Right forelimb (tissue), 1 donor: Measurements from ENCODE around the gene ANKRD31.
A peak's percentile ranks its signal among the peaks of the same experiment; 100 is the strongest.

Experiments
- DNase-seq: peaks from one replicate; pipeline ENCODE4 v3.0.0-alpha.2; 2018

The ANKRD31 gene

DNA sequence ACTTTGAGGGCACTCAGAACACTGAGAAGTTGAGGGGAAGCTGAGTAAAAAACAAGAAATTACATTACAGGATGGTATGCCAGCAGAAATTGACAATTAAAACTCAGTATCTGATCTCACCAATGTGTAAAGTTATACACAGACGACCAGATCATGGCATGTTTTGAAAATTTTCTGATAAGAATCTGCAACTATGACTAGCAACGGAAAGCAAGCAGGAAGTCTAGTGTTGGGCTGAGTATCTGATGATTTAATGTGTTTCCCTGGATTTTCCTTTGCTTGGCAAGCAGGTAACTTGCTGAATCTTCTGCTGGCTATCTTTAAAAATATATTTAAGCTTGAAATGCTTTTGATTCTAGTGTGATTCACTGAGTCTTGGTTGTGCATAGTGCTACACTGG lies 179.1 kb downstream of the ANKRD31 start:
- no peak for DNase-seq

DNA sequence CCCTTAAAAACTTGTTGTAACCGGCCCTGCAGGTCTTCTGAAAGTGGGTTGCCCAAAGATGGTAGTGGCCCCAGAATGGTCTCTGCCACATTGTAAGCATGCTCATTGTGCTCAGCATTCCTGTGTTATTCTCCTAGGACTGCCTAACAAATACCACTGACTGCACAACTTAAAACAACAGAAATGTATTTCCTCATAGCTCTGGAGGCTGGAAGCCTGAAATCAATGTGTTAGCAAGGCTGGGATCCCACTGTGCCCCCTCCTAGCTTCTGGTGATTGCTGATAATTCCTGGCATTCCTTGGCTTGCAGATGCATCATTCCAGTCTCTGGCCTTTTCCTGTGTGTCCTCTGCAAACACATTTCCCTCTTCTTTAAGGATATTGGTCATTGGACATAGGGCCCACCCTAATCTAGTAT lies 180.9 kb downstream of the ANKRD31 start:
- DNase-seq: no peak

DNA sequence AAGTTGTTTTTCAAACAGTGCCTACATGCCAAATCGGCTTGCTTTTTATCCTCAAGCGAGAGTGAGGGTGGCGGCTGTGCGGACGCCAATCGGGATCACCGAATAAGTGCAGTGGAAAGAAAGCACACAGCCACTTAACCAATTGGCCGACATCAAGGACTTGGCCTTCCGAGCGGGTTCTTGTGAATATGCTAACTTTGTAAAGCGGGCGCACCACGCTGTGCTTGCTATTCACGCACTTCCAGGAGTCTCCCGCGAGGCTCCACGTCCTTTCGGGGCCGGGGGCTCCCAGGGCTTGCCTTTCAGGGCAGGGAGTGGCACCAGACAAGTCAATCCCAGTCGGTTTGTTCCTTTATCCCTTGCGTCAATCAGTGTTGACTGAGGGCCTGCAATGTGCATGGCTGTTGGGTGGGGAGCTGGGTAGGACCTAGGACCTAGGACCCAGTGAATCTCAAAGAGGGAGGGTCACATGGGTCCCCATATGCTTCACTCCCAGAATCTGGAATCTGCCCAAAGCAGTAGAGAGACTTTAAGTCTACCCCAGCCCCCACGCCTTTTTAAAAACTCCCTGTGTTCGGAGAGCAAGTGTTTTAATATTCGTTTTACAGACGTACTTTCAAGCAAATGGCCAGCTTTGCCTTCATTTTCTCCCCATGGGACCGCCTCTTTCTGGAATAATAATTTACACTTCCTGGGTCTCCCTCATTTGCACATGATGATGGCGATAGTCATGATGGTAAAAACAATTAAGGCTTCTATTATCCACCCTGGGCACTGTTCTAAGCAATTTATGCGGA lies 182.3 kb downstream of the ANKRD31 start:
- no peak for DNase-seq

DNA sequence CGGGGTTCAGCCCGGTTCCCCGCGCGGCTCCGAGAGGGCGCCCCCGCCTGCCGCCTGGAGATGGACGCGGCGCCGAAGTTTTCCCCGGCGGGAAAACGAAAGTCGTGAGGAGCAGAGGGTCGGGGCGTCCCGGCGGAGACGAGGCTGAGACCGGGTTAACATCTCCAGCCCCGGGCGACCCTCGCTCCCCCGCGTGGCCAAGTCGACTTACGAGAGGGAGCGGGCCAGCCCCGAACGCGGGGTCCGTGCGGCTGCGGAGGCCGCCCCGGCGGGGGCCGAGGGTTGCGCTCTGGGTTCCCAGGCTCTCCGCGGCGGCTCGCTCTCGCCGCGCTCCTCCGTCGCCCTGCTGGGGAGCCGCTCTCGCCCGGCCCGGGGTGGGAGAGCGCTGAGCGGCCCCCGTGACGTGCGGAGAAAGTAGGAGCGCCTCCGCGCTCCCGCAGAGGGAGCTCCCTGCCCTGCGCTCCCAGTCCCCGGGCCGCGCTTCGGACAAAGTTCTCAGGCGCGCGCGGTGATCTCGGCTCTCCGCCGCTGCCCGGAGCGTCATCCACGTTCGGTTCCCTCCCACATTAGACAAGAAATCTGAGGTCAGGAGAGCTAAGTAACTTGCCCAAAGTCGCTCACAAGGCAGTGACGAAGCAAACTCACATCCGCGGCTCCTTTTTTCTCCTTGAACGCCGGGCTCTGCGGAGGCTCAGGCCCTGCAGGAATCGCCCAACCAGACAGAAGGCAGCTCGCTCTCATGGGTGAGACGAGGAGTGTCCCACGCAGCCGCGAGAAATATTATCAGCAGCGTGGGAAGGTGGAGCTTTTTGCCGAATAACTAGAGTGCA lies 183.2 kb downstream of the ANKRD31 start:
- DNase-seq: peak; percentile 81

DNA sequence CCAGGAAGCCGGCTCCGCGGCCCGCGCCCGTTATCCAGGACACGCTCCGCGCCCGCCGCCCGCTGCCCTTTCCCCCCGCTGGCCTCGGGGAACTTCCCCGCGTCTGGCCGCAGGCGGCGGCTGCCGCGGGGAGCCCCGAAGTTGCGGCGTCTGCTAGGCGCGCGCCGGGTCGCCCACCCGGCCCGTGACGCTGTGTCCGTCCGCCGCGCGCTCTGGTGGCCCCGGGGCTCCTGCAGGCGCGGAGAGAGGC lies 183.7 kb downstream of the ANKRD31 start:
- DNase-seq: no peak

DNA sequence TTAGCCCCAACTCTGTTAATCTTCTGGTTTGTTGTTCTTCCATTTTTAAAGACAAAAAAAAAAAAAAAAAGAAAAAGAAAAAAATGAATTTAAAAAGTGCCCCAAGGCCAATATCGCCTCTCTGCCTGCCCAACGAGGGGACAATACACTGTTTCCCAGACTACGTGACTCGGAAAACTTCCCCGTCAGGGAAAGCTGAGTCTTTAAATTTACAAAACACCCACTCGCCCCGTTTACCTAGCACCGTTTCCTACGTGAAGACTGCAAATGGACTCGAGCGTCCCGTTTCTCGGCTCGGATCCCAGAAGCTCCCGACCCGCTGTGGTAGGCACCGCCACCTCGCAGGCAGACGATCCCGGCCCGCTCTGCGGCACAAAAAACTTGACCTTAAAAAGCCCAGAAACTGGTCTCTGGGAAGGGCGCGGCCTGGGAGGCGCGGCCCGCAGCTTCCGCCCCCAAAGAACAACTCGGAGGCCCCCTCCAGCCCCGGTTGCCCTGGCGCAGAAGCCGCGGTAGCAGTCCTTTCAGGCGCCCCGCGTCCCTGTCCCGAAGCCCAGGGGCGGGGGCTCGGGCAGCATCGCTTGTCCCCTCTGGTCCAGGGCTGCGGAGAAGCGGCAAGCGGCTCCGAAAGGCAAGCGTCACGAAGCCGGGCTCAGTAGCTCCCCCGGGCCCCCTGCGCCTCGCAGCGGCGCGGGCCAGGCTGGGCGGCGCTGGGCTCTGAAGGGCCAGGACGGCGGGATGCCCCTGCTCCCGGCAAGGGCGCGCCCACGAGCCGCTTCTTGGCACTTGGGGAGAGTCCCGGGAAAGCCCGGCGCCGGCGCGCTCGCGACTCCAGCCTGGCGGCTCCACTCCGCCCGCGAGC lies 184.3 kb downstream of the ANKRD31 start, which contains the start of gene GCNT4:
GCNT4 (minus strand) TSS at position 367 of the 862 bp plus-strand sequence. CDS start 22,521 bp downstream, outside the sequence.
- DNase-seq: peak; percentile 79

DNA sequence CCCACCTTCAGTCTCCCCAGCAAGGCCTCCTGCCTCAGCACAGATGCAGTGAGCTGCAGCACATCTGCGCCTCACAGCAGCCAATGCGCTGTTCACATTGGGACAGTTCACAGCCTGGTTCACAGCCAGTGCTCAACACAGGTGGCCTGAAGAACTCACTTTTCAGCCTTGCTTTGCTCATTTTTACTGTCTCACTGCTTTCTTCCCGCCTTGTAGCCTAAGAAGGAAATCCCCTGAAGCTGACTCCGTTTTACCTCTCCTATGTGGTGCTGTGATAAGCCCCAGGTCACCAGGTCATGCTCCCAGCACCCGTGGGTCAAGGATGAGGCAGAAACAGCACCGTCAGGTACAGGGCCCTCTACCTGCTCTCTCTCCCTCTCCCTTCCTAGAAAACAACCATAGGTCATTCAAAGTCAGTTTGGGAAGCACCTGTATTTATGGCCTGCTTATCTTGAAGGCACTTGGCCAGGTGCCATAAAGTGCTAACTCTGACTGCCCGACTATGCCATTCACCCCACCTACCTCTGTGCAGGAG lies 185.4 kb downstream of the ANKRD31 start:
- DNase-seq: no peak

DNA sequence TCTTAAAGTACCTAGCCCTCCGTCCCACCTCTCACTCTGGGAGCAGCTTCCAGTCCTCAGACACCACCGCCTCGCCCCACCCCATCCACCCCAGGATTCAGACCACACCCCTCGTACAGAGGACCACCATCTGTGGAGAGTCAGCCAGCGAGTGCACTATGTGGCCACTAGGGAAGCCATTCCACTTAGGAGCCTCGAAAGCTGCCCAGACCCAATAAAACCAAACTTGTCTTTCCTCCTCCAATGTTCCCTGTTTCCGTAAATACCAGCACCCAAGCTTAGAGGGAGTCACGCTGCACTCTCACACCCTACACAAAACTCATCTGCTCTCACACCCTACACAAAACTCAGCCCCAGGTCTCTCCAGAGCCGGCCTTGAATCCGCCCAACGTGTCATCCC lies 186.3 kb downstream of the ANKRD31 start:
- DNase-seq: no peak

DNA sequence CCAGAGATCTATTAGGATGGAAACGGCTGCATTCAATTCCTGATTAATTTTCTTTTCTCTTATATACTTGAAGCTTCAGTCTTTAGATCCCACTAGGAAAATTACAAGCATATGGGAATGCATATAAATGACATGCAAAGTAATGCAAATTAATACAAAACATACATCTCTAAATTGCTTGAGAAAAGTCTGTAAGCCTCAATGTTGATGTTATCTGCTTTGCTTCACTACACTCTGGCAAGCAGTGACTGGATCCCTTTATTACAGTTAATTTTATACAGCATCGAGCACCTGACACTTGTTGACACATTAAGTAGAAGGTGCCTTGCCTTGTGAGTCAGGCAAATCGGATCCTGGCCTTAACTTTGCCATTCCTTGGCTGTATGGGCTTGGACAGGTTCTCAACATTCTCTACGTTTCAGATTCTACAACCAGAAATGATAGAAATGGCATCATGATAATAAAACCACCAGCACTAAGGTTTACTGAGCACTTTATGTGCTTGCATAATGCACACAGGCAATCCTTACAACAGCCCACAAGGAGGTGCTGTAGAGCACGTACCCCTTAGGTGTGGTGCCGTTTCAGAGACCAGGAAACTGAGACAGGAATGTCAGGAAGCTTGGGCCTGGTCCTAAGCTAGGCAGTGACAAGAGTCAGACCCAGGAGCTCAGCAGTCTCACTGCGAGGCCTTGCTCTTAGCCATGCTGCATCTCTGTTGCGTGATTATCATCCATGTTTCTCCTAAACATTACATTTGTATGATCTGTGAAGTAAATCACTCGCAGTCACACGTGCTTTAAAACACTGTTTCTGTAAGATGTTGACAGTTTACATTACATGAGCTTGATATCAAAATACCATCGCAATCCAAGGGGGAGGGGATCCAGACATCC lies 187.0 kb downstream of the ANKRD31 start:
- no peak for DNase-seq

DNA sequence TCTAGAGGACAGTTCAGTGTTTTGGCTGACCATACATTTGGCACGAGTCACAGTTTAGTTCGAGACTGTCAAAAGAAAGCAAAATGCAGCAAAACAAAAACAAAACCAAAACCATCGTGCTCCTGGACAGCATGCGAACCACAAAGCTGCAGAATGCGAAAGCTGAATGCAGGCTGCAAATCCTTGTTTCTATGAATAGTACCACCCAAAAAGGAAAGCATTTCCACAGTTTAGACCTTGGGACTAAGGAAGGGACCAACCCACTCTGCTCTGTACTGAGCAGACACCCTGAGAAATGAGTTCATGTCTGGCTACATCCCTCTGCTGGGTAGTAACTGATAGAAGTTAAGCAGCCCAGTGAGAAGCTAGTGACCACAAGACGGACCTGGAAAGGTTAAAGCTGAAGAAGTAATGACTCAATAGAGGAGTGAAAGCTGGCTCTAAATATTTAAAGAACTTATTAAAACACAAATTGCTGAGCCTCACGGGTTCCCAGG lies 188.2 kb downstream of the ANKRD31 start:
- DNase-seq: no peak

DNA sequence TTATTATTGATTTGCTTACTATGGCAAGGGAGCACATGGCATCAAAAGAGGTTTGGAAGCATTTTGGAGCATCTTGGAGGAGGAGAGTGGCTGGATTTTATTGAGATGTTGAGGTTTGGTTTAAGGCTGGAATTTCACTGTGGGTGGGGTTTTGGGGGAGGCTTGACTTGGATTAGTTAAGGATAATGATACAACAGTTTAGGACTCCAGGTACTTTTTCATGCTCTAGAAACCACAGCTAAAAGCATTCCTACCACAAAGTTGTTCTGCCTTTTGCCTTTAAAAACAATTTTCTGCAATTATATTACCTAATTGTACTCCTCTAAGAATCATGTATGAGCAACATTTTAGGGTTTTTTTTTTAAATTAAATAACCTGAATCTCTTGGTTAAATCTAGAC lies 189.3 kb downstream of the ANKRD31 start:
- DNase-seq: no peak

DNA sequence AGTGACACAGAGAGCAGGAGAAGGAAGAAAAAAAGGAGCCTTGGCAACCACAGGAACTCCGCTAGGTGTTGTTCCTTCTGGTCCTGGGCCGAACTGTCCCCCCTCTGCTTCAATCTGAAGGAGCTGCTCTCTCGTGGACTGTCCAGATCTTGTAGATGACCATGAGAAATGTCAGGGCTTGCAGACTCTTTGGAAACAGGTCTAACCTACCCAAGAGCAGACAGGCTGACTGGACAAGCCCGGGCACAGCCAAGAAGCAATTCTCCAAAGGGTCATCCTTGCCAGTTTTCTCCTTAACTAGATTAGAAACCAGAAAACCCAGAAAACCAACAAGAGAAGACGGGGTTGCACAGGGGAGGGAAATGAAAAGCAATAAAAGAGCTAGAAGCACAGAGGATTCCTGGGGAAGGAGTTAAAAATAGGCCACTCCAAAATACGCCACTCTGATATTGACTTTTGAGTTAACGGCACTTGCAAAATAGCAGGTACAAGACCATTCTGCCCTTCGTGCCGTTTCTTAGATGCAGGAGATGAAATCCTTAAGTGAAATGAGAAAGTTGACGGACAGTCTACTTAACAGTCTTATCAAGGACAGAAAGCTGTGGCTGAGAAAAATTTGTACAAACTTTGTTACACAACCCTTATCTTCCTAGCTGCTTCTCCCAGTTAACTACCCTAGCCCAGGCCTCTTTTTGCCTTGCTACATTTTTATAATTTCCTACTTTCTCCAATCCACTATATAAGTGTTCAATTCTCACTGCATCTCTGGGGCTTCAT lies 190.1 kb downstream of the ANKRD31 start:
- DNase-seq: no peak

DNA sequence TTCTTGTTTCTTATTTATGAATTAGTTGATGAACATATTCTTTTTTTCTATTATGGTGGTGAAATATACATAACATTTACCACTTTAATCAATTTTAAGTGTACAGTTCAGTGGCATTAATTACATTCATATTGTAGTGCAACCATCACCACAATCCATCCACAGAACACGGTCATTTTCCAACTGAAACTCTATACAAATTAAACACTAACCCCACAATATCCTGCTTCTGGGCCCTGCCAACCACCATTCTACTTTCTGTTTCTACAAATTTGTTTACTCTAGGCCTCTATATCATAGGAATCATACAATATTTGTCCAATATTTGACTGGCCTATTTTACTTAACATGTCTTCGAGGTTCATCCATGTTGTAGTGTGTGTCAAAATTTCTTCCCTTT lies 191.6 kb downstream of the ANKRD31 start:
- no peak for DNase-seq

DNA sequence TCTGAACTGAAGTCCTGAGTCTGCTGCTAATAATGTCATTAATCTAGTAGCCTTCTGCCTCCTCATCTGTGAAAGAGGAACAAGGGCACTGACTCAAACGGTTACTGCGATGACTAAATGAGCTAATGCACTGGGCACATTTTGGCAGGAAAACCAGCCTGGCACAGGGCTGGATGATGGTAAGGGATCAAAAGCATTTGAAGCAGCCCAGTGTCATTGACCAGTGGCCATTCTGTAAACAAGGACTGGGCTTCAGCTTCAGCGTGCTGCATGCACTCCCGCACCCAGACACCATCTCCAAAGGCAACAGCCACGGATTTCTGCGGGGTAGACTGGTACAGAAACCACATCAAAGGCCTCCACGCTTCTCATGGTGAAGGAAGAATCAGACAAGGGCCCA lies 192.3 kb downstream of the ANKRD31 start:
- DNase-seq: no peak

DNA sequence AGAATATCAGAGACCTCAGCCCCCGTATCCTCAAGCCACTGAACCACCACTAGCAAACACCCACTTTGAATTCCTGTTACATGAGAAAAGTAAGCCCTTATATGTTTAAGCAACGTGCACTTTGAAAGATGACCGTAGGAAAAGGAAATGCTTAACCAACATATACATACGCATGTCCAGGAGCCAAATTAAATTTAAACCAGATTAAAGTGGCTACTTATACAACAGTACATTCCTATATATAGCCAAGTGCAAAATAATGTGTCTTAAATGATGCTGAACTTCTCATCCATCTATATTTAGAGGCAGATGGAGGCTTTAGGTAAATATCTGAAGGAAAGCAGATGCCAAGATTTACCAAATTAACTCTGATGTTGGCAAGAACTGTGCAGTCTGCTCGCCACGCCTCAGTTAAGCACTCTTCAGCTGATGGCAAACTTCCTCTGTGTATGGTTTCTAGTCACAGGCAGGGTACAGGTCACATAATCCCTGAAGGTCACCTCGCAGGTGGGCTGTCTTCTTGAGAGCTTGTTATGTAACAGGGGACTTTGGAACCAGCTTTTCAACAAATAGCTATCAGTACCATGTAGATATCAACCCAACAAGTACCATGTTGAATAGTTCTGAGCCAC lies 192.9 kb downstream of the ANKRD31 start:
- DNase-seq: no peak

DNA sequence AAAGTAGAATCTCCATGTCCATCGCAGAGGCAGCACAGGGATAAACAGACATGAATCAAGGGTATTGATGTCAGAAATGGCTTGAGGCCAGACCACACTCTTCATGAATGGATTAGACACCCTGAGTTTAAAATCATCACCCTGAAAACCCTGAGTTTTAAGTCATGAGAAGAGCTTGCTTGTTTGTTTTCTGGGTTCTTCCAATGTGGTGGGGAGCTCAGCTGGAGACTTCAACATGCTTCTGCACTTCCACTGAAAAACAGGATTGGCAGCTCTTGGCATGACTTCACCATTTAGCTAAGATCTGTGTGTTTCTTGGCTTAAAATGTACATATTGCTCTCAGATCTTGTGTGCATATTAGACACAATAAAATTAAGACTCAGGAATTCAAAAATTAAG lies 194.2 kb downstream of the ANKRD31 start:
- DNase-seq: no peak

DNA sequence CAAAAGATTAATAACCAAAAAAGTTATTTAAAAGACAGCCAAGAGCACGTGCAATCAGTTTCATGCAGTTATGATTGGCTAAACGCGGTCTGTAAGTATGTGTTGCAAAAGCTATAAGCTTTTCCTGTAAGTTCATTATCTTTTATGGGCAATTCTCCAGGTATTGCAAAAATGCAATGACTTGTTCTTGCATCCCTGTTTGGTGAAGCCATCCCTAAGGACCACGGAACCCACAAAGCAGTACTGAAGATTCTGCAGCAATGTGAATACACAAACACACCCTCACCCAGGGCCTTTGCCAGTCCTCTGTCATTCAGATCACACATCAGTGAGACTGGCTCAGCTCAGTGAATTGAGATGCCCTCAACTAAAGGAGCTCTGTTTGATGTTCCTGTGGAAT lies 195.7 kb downstream of the ANKRD31 start:
- DNase-seq: no peak

DNA sequence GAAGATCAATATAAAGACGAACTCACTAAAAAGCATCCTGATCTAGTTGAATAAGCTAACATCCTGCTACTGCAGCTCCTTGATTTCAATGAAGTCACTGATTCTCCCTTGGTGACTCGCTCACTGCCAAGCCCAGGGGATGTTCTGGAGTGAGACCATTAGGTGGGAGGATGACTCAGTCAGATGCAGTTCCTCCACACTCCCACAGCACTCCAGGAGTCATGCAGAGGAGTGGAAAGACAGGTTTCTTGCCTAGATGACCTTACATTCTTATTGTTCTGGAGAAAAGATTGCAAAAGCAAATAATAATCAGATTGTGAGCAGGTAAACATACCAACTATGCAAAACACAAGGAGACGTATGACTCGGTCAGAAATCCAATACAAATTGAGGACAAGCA lies 199.6 kb downstream of the ANKRD31 start:
- no peak for DNase-seq

DNA sequence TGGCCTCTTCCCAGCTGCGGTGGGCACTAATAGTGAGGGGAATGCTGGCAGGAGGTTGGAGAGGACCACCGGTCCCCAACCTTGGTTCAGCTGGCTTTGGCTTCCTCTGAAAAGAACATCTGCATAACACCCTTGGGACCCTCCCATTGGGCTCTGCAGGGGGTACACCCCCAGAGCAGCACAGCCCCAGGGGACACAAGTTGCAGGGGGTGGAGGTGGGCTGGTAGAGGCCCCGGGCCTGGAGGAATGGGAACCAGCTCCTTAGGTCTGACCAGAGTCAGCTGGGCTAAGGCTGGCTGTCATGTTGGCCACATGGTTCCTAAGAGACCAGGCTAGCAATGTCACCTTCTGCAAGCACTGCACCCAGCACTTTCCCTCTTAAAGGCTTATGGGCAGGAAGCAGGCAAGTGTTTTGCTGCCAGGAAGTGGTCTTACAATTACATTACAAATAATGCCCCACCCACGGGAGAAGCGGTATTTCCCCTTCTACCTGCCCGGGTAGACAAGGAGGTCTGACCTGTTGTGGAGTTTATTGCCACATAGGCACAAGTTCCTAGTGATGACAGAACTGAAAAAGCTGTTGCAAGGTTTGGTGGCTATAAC lies 202.4 kb downstream of the ANKRD31 start:
- no peak for DNase-seq

DNA sequence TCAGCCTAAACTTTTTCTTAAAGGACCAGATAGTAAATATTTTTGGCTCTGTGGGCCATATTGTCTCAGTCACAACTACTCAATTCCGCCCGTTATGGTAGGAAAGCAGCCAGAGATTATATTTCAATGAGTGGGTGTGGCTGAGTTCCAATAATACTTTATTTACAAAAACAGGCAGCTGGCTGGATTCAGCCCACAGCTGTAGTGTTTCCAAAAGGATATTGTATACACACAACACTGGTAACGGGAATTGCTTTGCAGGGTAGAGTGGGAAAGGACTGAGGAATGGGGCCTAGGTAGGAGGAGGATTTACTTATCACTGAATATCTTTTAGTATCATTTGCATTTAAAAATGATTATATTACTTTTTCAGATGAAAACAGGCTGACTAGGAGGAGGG lies 205.3 kb downstream of the ANKRD31 start:
- DNase-seq: no peak
